Raji (cell line): ENCODE results near the gene MEF2C.

Experiments used
- POLR2A ChIP-seq: IDR thresholded peaks from 2 replicates; pipeline ENCODE4 v1.6.1; 2011; ENCODE audit warnings: low read depth, low read length, control low read depth; ENCODE audit not compliant: insufficient read depth

Gene MEF2C

DNA sequence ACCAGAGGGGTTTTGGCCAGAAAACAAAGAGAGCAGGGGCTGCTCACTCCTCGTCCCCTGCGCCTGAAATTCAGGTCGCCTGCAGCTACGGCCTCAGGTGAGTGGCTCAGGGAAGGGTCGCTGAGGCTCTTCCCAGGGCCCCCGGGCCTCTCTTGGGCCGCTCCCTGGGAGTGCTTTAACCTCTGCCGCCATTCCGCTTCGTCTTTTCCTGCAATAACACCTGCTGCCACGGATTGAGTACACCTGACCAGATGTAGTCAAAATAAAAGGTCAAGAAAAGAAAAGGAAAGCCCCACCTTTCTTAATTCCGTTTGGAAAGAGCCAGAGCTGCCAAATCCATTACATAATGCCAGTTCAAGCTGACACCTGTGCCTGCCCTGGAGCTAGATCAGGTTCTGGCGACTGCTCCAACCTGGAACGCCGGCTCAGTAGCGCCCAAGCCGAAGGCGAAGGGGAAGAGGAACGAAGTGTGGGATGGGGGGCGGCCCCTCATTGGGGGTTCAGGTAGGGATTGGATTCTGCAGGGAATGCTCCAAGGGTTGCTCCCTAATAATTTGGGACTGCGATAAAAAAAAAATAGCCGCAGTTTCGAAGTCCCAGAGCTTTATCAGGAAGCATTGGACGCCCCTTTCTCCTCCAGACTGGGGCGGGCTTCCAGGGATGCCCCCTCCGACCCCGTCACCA is 193.9 kb downstream of the MEF2C start:
- no peak for TF ChIP-seq POLR2A

- TF ChIP-seq POLR2A, result no peak
Measured at GRCh38 chr5:88688156-88688983, 194.6 kb downstream of the MEF2C start.

DNA sequence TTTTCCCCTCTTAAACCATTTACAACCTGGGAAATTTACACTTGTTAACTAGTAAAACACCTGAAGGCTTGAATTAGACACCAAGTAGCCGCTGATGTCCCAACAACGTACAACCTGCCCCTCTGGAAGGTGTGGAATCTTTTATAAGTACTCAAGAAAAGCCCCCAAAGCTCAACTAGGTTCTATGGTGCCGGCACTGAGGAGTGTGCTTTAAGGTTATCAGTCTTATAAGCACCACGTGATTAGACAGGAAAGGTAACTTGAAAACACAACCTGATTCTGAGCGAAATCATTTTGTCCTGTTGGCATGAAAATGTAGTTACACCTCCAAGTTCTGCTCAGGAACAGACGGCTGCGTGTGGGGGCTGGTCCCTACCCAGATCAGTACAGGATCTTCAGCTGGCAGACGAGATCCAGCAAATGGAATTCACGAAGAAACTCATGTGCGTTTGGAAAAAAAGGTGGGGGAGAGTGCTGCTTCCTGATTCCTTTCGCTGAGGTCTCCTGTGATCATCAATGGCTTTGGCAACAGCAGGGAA is 195.5 kb downstream of the MEF2C start:
- TF ChIP-seq POLR2A, result no peak

GRCh38 chr5:88686726-88687125 is 196.3 kb downstream of the MEF2C start:
- TF ChIP-seq POLR2A, result no peak

- TF ChIP-seq POLR2A, result no peak
Measured at GRCh38 chr5:88685591-88686541, 197.1 kb downstream of the MEF2C start.

DNA sequence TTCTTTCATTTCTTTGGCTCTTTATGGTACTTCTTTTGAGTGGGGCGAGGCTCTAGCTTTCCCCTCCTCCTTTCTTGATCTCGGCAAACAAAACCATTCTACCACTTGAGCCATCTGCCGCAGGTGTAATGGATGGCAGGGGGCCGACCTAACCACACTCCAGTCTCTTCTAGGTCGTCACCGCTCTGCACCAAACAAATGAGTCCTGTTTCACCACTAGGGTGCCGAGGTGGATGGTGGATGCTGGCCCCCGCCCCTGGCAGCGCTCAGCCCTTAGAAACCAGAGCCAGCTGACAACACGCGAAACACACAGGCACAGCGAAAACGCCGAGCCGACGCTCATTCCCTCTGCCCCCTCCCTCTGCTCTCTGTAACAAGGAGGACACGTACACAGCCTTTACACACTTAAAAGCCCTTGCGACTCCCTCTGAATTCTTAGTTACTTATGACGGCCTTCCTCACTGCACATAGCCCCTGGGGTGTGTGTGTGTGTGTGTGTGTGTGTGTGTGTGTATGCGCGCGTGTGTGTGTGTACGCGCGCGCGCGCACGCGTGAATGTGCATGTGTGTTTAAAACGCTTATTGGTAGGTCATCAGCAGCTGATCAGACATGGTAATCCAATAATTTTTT is 199.4 kb downstream of the MEF2C start:
- no peak for TF ChIP-seq POLR2A

- TF ChIP-seq POLR2A, result no peak
Measured at GRCh38 chr5:88682881-88683361, 200.1 kb downstream of the MEF2C start.

- TF ChIP-seq POLR2A, result no peak
Measured at GRCh38 chr5:88682131-88682530, 200.9 kb downstream of the MEF2C start.

DNA sequence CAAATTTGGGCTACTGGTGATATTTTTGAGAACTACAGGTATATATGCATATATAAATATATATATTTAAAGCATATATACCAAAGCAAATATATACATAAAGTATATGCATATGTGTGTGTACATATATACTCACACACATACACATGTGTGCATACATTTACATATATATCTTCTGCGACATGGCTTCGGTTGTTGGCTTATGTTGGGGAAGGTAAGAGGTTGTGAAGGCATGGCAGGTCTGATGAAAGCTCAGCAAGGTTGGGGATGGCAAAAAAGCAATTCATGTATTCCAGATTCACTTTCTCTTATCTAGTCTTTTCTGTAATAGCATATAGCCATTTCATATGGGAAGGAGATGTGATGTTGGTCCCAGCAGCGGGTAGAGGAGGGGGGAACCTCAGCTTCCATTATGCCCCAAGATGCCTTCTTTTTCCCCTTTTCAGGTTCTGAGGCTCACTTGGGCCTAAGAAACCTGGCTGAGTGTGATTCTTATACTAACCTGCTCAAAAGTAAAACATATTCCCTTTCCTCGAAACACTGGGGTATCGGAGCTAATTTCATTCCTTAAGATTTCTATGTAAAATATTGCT is 201.7 kb downstream of the MEF2C start:
- no peak for TF ChIP-seq POLR2A

GRCh38 chr5:88680253-88681132 is 202.5 kb downstream of the MEF2C start:
- TF ChIP-seq POLR2A, result no peak

DNA sequence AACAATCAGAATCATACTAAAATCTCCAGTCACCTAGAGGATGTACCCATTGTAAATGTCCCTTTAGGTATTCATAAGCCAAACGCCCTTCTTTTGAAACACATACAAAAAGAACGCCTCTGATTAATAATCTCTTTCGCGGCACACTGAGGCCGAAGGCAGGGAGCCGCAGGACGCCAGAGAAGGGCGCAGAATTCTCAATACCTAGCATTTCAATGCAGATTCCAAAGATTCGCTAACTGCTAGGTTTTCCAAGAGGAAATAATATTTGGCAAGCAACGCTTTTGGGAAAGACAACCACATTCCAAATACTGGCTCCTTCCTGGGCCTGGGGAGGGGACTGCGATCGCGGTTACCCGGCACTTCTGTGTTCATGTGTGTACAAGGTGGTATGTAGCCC is 203.3 kb downstream of the MEF2C start:
- TF ChIP-seq POLR2A, result no peak

DNA sequence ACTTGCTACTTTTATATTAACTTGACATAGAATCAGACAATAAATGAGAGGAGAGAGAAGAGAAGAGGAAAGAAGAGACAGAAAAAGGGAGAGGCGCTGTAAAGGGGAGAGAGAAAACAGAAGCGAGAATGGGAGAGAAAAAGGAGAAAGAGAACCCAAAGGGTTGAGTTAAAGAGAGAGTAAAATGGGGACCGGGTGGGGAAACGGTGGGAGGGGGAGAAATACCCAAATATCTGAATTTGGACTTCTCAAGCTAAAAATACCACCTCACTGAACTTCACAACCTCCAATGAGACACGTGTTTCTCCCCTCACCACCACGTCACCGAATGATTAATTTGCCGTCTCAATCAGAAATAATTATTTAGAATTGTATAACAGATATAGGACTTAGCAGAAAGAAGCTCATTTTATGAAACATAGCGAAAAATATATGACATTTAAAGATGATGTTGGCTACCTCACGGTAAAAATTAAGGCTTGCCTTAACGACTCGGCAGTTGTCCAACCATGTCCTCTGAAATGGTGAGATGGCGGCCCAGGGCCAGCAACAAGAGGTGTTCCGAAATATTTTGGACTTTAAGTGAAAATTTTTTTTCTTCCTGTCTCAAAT is 204.1 kb downstream of the MEF2C start:
- TF ChIP-seq POLR2A, result no peak
